GM23248 (cell line): ENCODE measurements around the gene SOAT1. TPM values are rescaled to one million over a fixed set of nuclear protein-coding genes. Genes with fewer than 3 reads are reported as not detected.
"Not testable (repeated sequence)": the region's sequence is repeated elsewhere in the genome, so short reads cannot be mapped to it uniquely, and the experiment has no call there.

Source experiments
- DNase-seq: peaks from one replicate; pipeline ENCODE4 v3.0.0-alpha.2; 2015
- H2AFZ ChIP-seq: fragments of 200-600 bp; sonication (generic); 2 replicates; pipeline ENCODE4 v1.6.1; 2016; ENCODE audit warnings: antibody characterized with exemption
- H3F3A ChIP-seq: fragments of 200-600 bp; sonication (generic); 2 replicates; pipeline ENCODE4 v1.6.1; 2016; ENCODE audit warnings: mild to moderate bottlenecking, antibody characterized with exemption, mixed run types; ENCODE audit not compliant: insufficient read depth
- H3K27ac ChIP-seq: fragments of 200-600 bp; sonication (generic); 2 replicates; pipeline ENCODE4 v1.5.1; 2016; ENCODE audit warnings: mild to moderate bottlenecking
- H3K27me3 ChIP-seq: fragments of 200-600 bp; sonication (generic); replicated peaks from 2 replicates; pipeline ENCODE4 v1.6.1; 2016; ENCODE audit warnings: mild to moderate bottlenecking; ENCODE audit not compliant: insufficient read depth
- H3K36me3 ChIP-seq: fragments of 200-600 bp; sonication (generic); 2 replicates; pipeline ENCODE4 v1.6.1; 2016; ENCODE audit warnings: low read depth, mild to moderate bottlenecking
- H3K4me1 ChIP-seq: fragments of 200-600 bp; sonication (generic); 2 replicates; pipeline ENCODE4 v1.6.1; 2016; ENCODE audit warnings: mild to moderate bottlenecking; ENCODE audit not compliant: insufficient read depth
- H3K4me2 ChIP-seq: fragments of 200-600 bp; sonication (generic); one replicate; pipeline ENCODE4 v1.6.1; 2016; ENCODE audit warnings: mild to moderate bottlenecking; ENCODE audit not compliant: unreplicated experiment
- H3K4me3 ChIP-seq: fragments of 200-600 bp; sonication (generic); 2 replicates; pipeline ENCODE4 v1.5.1; 2016; ENCODE audit warnings: mild to moderate bottlenecking
- H3K79me2 ChIP-seq: fragments of 200-600 bp; sonication (generic); 2 replicates; pipeline ENCODE4 v1.6.1; 2016; ENCODE audit warnings: mild to moderate bottlenecking; ENCODE audit not compliant: insufficient read depth
- H3K9ac ChIP-seq: fragments of 200-600 bp; sonication (generic); 2 replicates; pipeline ENCODE4 v1.6.1; 2016; ENCODE audit warnings: mild to moderate bottlenecking
- H3K9me2 ChIP-seq: fragments of 200-600 bp; sonication (generic); 2 replicates; pipeline ENCODE4 v1.6.1; 2016; ENCODE audit warnings: mixed run types, mild to moderate bottlenecking, moderate library complexity; ENCODE audit not compliant: insufficient read depth
- H3K9me3 ChIP-seq: fragments of 200-600 bp; sonication (generic); one replicate; pipeline ENCODE4 v1.6.1; 2017; ENCODE audit warnings: low read depth
- H4K20me1 ChIP-seq: fragments of 200-600 bp; sonication (generic); 2 replicates; pipeline ENCODE4 v1.6.0; 2016; ENCODE audit not compliant: insufficient read depth
- EZH2 ChIP-seq: fragments of 200-600 bp; sonication (generic); IDR thresholded peaks from 2 replicates; pipeline ENCODE4 v1.6.1; 2018; ENCODE audit warnings: antibody characterized with exemption, mild to moderate bottlenecking; ENCODE audit not compliant: insufficient read depth, poor library complexity, severe bottlenecking
- EZH2phosphoT487 ChIP-seq: fragments of 200-600 bp; sonication (generic); IDR thresholded peaks from 2 replicates; pipeline ENCODE4 v1.6.1; 2018; ENCODE audit warnings: antibody characterized with exemption, moderate library complexity, mild to moderate bottlenecking, low read depth; ENCODE audit not compliant: insufficient read depth
- WGBS, 2 experiments: methylation state at CpG; one replicate each; pipeline ENCODE4 v1.1.6; 2015 to 2017; ENCODE audit warnings: low lambda C conversion rate in 2 of 2, low coverage in 1 of 2; ENCODE audit errors: missing lambda C conversion rate in 2 of 2; 5-methylcytosine and 5-hydroxymethylcytosine counted together
- in situ Hi-C: fragments of 300-500 bp; cut with MboI; formaldehyde crosslinking; loops from 2 replicates; pipeline ENCODE4 v1.15.0; 2020
- polyA plus RNA-seq: library from polyadenylated mRNA; unstranded; fragments of >200 nt; fragmentation: Nextera tagmentation; extraction: Ambion mirVana; gene quantifications from 2 replicates; pipeline ENCODE4 v1.2.1, GENCODE V29; 2016
- total RNA-seq: library from RNA; depleted of rRNA; stranded (reverse); fragments of >200 nt; shearing (Covaris generic); gene quantifications from 2 replicates; pipeline ENCODE4 v1.2.3, GENCODE V29; 2014; rRNA removed

Gene SOAT1
- total RNA-seq (18.2 and 22.4 TPM in 2 replicates), polyA plus RNA-seq (70.2 and 77.6 TPM in 2 replicates)

DNA sequence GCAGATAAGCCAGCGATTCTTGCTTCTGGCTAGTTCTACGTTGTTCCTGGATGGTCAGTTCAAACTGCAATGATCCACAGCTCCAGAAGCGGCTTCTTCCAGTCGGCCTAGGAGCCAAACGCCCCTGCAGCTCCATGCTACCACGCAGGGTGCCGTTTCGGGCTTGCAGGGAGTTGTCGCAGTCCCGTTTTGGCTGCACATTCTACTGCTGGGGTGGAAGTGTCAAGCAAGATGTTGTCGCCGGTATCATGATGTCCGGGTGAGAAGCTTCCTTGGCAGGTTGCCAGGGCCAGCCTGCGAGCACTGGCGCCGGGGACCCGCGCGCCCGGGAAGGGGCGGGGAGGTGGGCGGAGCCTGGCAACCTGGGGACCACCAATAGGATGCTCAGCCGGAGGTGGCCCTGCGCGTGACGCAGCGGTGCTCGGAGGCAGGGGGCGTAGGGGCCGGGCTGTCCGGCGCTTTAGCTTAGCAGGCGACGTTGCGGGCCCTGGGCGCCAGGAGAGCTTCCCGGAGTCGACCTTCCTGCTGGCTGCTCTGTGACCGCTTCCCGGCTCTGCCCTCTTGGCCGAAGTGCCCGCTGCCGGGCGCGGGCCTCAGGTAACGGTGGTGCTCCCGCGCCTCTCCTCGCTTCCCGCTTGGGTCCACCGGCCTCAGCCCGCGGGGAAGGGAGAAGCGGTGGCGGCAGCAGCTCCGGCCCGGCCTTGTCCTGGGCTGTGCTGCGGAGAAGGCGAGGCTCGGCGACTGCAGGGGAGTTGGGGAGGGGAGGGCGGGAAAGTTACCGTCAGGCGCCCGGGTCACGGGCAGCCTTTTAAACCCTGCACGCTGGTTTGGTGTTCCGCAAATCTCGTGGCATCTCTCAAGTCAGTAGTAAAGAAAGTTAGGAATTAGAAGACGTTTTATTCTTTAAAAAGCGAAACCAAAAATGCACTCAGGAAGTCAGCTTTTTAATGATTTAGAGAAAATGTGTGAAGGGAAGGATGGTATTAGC is at the start of gene SOAT1:
SOAT1 (plus strand) TSS at position 458 of the 988 bp plus-strand sequence. CDS start 8,888 bp downstream, outside the sequence.
- peaks cover 38% of the 10 kb centered on the region for H3F3A ChIP-seq
- peak within 1 kb of the TSS; percentile 83 for H3K27ac ChIP-seq
- in situ Hi-C loops = no loop called here
- no peaks in the 10 kb centered on the region for H3K9me2 ChIP-seq
- peak; percentile 92 for DNase-seq
- WGBS, 2 experiments = 1 to 2% methylated on average over 57 to 64 of the region's 71 CpGs
- no peaks in the 10 kb centered on the region for H3K36me3 ChIP-seq
- H3K9ac ChIP-seq = peak within 1 kb of the TSS; percentile 85
- H3K9me3 ChIP-seq = no peaks in the 10 kb centered on the region
- H2AFZ ChIP-seq = peak within 1 kb of the TSS; percentile 75
- peaks cover 6% of the 10 kb centered on the region for H3K4me1 ChIP-seq
- H3K79me2 ChIP-seq = peaks cover 28% of the 10 kb centered on the region
- H3K4me3 ChIP-seq = peak within 1 kb of the TSS; percentile 86
- H3K4me2 ChIP-seq = peak within 1 kb of the TSS; percentile 95
- peaks cover 8% of the 10 kb centered on the region; the same call in 1 of the 2 replicates for H4K20me1 ChIP-seq
- no peak for TF ChIP-seq EZH2
- no peak for TF ChIP-seq EZH2phosphoT487
- no peaks in the 10 kb centered on the region for H3K27me3 ChIP-seq

- H3K79me2 ChIP-seq, H3F3A ChIP-seq, H3K4me2 ChIP-seq, H3K9me2 ChIP-seq, H2AFZ ChIP-seq, H3K27me3 ChIP-seq, H3K4me1 ChIP-seq, H3K9me3 ChIP-seq, H3K9ac ChIP-seq, H3K4me3 ChIP-seq, H4K20me1 ChIP-seq, in situ Hi-C loops, H3K36me3 ChIP-seq, H3K27ac ChIP-seq, DNase-seq: not testable (repeated sequence)
- 66 to 73% methylated on average over 2 of the region's 2 CpGs for WGBS, 2 experiments
Measured at GRCh38 chr1:179245426-179245825, 48.2 kb upstream of the SOAT1 start.

DNA sequence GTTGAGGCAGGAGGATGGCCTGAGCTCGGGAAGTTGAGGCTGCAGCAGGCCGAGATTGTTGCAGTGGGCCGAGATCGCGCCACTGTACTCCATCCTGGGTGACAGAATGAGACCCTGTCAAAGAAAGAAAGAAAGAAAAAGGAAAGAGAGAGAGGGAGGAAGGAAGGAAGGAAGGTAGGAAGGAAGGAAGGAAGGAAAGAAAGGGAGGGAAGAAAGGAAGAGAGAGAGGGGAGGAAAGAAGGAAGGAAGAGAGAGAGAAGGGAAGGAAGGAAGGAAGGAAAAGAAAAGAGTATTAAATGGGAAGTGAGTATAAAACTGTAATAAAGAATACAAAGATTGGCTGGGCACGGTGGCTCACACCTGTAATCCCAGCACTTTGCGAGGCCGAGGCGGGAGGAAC is 45.7 kb upstream of the SOAT1 start:
- H3K27ac ChIP-seq = no peak overlapping the region
- H3K4me1 ChIP-seq = no peaks in the 10 kb centered on the region
- H3K27me3 ChIP-seq = no peaks in the 10 kb centered on the region
- H3K9me3 ChIP-seq = no peaks in the 10 kb centered on the region
- no peak overlapping the region for H3K9ac ChIP-seq
- WGBS, 2 experiments = 92% methylated on average over 9 of the region's 9 CpGs
- no peaks in the 10 kb centered on the region for H3K9me2 ChIP-seq
- TF ChIP-seq EZH2phosphoT487 (no peak), EZH2 (no peak)
- in situ Hi-C loops = no loop called here
- no peak overlapping the region for H3K4me2 ChIP-seq
- H3K36me3 ChIP-seq = no peaks in the 10 kb centered on the region
- no peaks in the 10 kb centered on the region for H4K20me1 ChIP-seq
- H3K4me3 ChIP-seq = no peak overlapping the region
- DNase-seq = no peak
- H3K79me2 ChIP-seq = no peaks in the 10 kb centered on the region
- H2AFZ ChIP-seq = no peak overlapping the region
- H3F3A ChIP-seq = no peaks in the 10 kb centered on the region

GRCh38 chr1:179251675-179252074 is 41.9 kb upstream of the SOAT1 start:
- Histone ChIP-seq H4K20me1 (no peaks in the 10 kb centered on the region), H3F3A (no peaks in the 10 kb centered on the region), H3K27me3 (no peaks in the 10 kb centered on the region), H3K9me3 (no peaks in the 10 kb centered on the region), H3K79me2 (no peaks in the 10 kb centered on the region), H3K27ac (no peak overlapping the region), H3K36me3 (no peaks in the 10 kb centered on the region), H3K9me2 (no peaks in the 10 kb centered on the region), H3K4me3 (no peak overlapping the region), H3K4me2 (no peak overlapping the region), H2AFZ (no peak overlapping the region), H3K9ac (no peak overlapping the region), H3K4me1 (no peaks in the 10 kb centered on the region)
- in situ Hi-C loops = no loop called here
- DNase-seq = peak; percentile 60
- no peak for TF ChIP-seq EZH2
- TF ChIP-seq EZH2phosphoT487 = no peak
- WGBS, 2 experiments = 73 to 78% methylated on average over 1 of the region's 1 CpG
